HG02588 (cell line): Measurements from ENCODE around the gene CFAP54.
"Not testable (repeated sequence)": the region's sequence is repeated elsewhere in the genome, so short reads cannot be mapped to it uniquely, and the experiment has no call there.

Experiments used
- ATAC-seq: cut with Tn5 transposase; IDR thresholded peaks from one replicate; pipeline ENCODE4 v1.9.1; 2021; ENCODE audit warnings: mild to moderate bottlenecking, moderate library complexity; ENCODE audit not compliant: unreplicated experiment

Gene CFAP54

GRCh38 chr12:96489392-96490056 lies at the start of gene CFAP54:
Gene CFAP54, plus strand, starts transcription at chr12:96489577. Its CDS starts 33 bp downstream, at chr12:96489610.
- ATAC-seq = peak; percentile 94

GRCh38 chr12:96441816-96442215 lies 47.6 kb upstream of the CFAP54 start:
- ATAC-seq = no peak

- ATAC-seq = no peak
These were observed 46.5 kb upstream of the CFAP54 start for GRCh38 chr12:96442906-96443305.

- ATAC-seq = no peak
These were observed 45.0 kb upstream of the CFAP54 start for GRCh38 chr12:96444399-96444798.

- no peak for ATAC-seq
These were observed 43.4 kb upstream of the CFAP54 start for GRCh38 chr12:96445691-96446583.

GRCh38 chr12:96447256-96447655 lies 42.1 kb upstream of the CFAP54 start:
- ATAC-seq = no peak

- no peak for ATAC-seq
These were observed 41.1 kb upstream of the CFAP54 start for GRCh38 chr12:96448300-96448699.

GRCh38 chr12:96452261-96452922 lies 37.0 kb upstream of the CFAP54 start:
- no peak for ATAC-seq

- ATAC-seq = no peak
These were observed 35.0 kb upstream of the CFAP54 start for GRCh38 chr12:96454396-96454795.

GRCh38 chr12:96456265-96456974 lies 33.0 kb upstream of the CFAP54 start:
- peak; percentile 93 for ATAC-seq

- no peak for ATAC-seq
These were observed 32.0 kb upstream of the CFAP54 start for GRCh38 chr12:96457191-96457930.

- ATAC-seq = not testable (repeated sequence)
These were observed 30.1 kb upstream of the CFAP54 start for GRCh38 chr12:96459281-96459680.

GRCh38 chr12:96462571-96463280 lies 26.7 kb upstream of the CFAP54 start:
- ATAC-seq = no peak

GRCh38 chr12:96465896-96466295 lies 23.5 kb upstream of the CFAP54 start:
- no peak for ATAC-seq

GRCh38 chr12:96466939-96467751 lies 22.2 kb upstream of the CFAP54 start:
- ATAC-seq = no peak

- no peak for ATAC-seq
These were observed 17.9 kb upstream of the CFAP54 start for GRCh38 chr12:96471368-96472050.

GRCh38 chr12:96472384-96472783 lies 17.0 kb upstream of the CFAP54 start:
- no peak for ATAC-seq

- no peak for ATAC-seq
These were observed 15.8 kb upstream of the CFAP54 start for GRCh38 chr12:96473394-96474093.
